HepG2 (cell line): Measurements from ENCODE around the gene PTS. TPM values are rescaled to one million over a fixed set of nuclear protein-coding genes. Genes with fewer than 3 reads are reported as not detected.

Experiments used
- ATAC-seq: fragments of 200-7000 bp; cut with Tn5 transposase; 3 replicates; pipeline ENCODE4 v1.9.1; 2020; ENCODE audit warnings: mild to moderate bottlenecking, moderate library complexity
- BruUV-seq: library from RNA; stranded (reverse); fragments of 400-500 nt; replicated peaks from 2 replicates; lab custom pipeline; 2021; lab: Mats Ljungman, UMichigan
- CTCF ChIA-PET: fragments of 300-600 bp; formaldehyde crosslinking; extraction: SDS; loops from one replicate; lab custom pipeline; 2021; ENCODE audit warnings: low total read pairs, inconsistent platforms, low intra/inter-chr PET ratio; lab: Yijun Ruan, JAX
- POLR2A ChIA-PET: fragments of 350-600 bp; sonication (Branson Sonifier 250); formaldehyde crosslinking; loops from one replicate; lab custom pipeline; 2020; ENCODE audit warnings: antibody characterized with exemption, inconsistent platforms; lab: Yijun Ruan, JAX
- DNase-seq: peaks from one replicate; pipeline ENCODE4 v3.0.0-alpha.2; 2015; ENCODE audit warnings: low spot score
- FAIRE-seq: peaks from 3 replicates; lab custom pipeline; 2011; peaks lifted over from hg19 to GRCh38; lab: Jason Lieb, UNC
- H2AFZ ChIP-seq: one replicate; pipeline ENCODE4 v1.6.1; 2011; ENCODE audit warnings: low read length, inconsistent platforms
- H3K27ac ChIP-seq: fragments of 300-600 bp; 3 replicates; pipeline ENCODE4 v1.8.0; 2011; ENCODE audit warnings: mixed run types, mild to moderate bottlenecking, mixed read lengths, low read length, inconsistent platforms; ENCODE audit not compliant: insufficient read depth; ENCODE audit errors: extremely low read length
- H3K27me3 ChIP-seq, 2 experiments: fragments of 200-600 bp in 1 of 2; 2 replicates in 1 of 2; 3 replicates in 1 of 2; pipeline versions ENCODE4 v1.6.0 to v1.8.0; 2011; ENCODE audit warnings: low read length in 2 of 2, mild to moderate bottlenecking in 2 of 2, moderate library complexity in 2 of 2, inconsistent platforms in 1 of 2; ENCODE audit not compliant: insufficient read depth in 2 of 2, control insufficient read depth in 1 of 2
- H3K36me3 ChIP-seq, 2 experiments: fragments of 200-600 bp in 1 of 2; replicated peaks in 1 of 2; 2 replicates in 1 of 2; 3 replicates in 1 of 2; pipeline versions ENCODE4 v1.5.1 to v1.8.0; 2011; ENCODE audit warnings: low read length in 2 of 2, inconsistent platforms in 1 of 2; ENCODE audit not compliant: insufficient read depth in 2 of 2, control insufficient read depth in 1 of 2
- H3K4me1 ChIP-seq: 2 replicates; pipeline ENCODE4 v1.5.1; 2012; ENCODE audit warnings: low read length, inconsistent platforms; ENCODE audit not compliant: insufficient read depth
- H3K4me2 ChIP-seq: 2 replicates; pipeline ENCODE4 v1.6.0; 2011; ENCODE audit warnings: low read depth, low read length, inconsistent platforms
- H3K4me3 ChIP-seq, 3 experiments: fragments of 200-600 bp in 1 of 3; sonication (generic), shearing (Covaris generic) in 1 of 3; replicated peaks in 1 of 3; 2 replicates each; pipeline ENCODE4 v1.5.1; 2011 to 2016; ENCODE audit warnings: low read length in 3 of 3, inconsistent platforms in 2 of 3, low read depth in 2 of 3, mild to moderate bottlenecking in 2 of 3, control low read depth in 1 of 3, mixed read lengths in 1 of 3; ENCODE audit not compliant: insufficient read depth in 1 of 3
- H3K79me2 ChIP-seq: one replicate; pipeline ENCODE4 v1.6.1; 2011; ENCODE audit warnings: low read length, inconsistent platforms; ENCODE audit not compliant: insufficient read depth
- H3K9ac ChIP-seq: 2 replicates; pipeline ENCODE4 v1.6.0; 2011; ENCODE audit warnings: mild to moderate bottlenecking, low read depth, low read length, inconsistent platforms; ENCODE audit not compliant: insufficient read depth
- H3K9me3 ChIP-seq: 2 replicates; pipeline ENCODE4 v1.5.1; 2012; ENCODE audit warnings: mild to moderate bottlenecking, low read length
- H4K20me1 ChIP-seq: 2 replicates; pipeline ENCODE4 v1.6.0; 2011; ENCODE audit warnings: inconsistent platforms, mild to moderate bottlenecking, low read length, moderate library complexity; ENCODE audit not compliant: insufficient read depth
- BHLHE40 ChIP-seq: IDR thresholded peaks from 2 replicates; pipeline ENCODE4 v1.6.1; 2011; ENCODE audit warnings: low read length, improper control_type of control experiment
- GZF1 ChIP-seq: sonication (generic); formaldehyde crosslinking; IDR thresholded peaks from 2 replicates; pipeline ENCODE4 v1.5.1; 2020; ENCODE audit warnings: mild to moderate bottlenecking, missing genetic modification reagents
- REL ChIP-seq: sonication (generic); formaldehyde crosslinking; conservative IDR thresholded peaks from 2 replicates; pipeline ENCODE4 v1.8.0; 2022; ENCODE audit warnings: mild to moderate bottlenecking, missing genetic modification reagents, moderate library complexity
- SALL2 ChIP-seq: sonication (generic); formaldehyde crosslinking; IDR thresholded peaks from 2 replicates; pipeline ENCODE4 v1.8.1; 2023; ENCODE audit warnings: mild to moderate bottlenecking, missing genetic modification reagents, inconsistent platforms
- SP2 ChIP-seq: sonication (generic); formaldehyde crosslinking; IDR thresholded peaks from 2 replicates; pipeline ENCODE4 v1.5.1; 2020; ENCODE audit warnings: mild to moderate bottlenecking, missing genetic modification reagents
- ZIK1 ChIP-seq: sonication (generic); formaldehyde crosslinking; IDR thresholded peaks from 2 replicates; pipeline ENCODE4 v1.5.0; 2020; ENCODE audit warnings: mild to moderate bottlenecking, low read depth, missing genetic modification reagents, borderline replicate concordance
- ZNF10 ChIP-seq: sonication (generic); formaldehyde crosslinking; IDR thresholded peaks from 2 replicates; pipeline ENCODE4 v1.4.0; 2020; ENCODE audit warnings: mild to moderate bottlenecking, low read depth, missing genetic modification reagents, borderline replicate concordance
- ZNF235 ChIP-seq: sonication (generic); formaldehyde crosslinking; IDR thresholded peaks from 2 replicates; pipeline ENCODE4 v1.8.1; 2023; ENCODE audit warnings: mild to moderate bottlenecking, missing genetic modification reagents, borderline replicate concordance
- ZNF263 ChIP-seq: sonication (generic); formaldehyde crosslinking; IDR thresholded peaks from 2 replicates; pipeline ENCODE4 v1.4.0; 2020; ENCODE audit warnings: missing genetic modification reagents
- ZNF556 ChIP-seq: sonication (generic); formaldehyde crosslinking; IDR thresholded peaks from 2 replicates; pipeline ENCODE4 v1.4.0; 2020; ENCODE audit warnings: mild to moderate bottlenecking, missing genetic modification reagents, borderline replicate concordance
- ZNF629 ChIP-seq: sonication (generic); formaldehyde crosslinking; conservative IDR thresholded peaks from 2 replicates; pipeline ENCODE4 v1.5.0; 2020; ENCODE audit warnings: missing genetic modification reagents
- WGBS: methylation state at CpG from one replicate; pipeline ENCODE4 v1.1.6; 2017; ENCODE audit warnings: low lambda C conversion rate; 5-methylcytosine and 5-hydroxymethylcytosine counted together
- in situ Hi-C: cut with HindIII; loops from 2 replicates; pipeline ENCODE4 v1.10.0; 2017; ENCODE audit warnings: low pct_unique_long_range_greater_than_20kb; ENCODE audit not compliant: extremely low pct_ligation_motif_present
- intact Hi-C: fragments of 100-400 bp; cut with micrococcal nuclease; formaldehyde crosslinking; loops from one replicate; pipeline ENCODE4 v1.10.0; 2022; ENCODE audit not compliant: unreplicated experiment
- polyA plus RNA-seq, 8 experiments: library from polyadenylated mRNA; depleted of rRNA in 3 of 8; stranded (reverse) in 7 of 8; unstranded in 1 of 8; fragments of >200 nt; fragmentation: Illumina TruSeq in 4 of 8; extraction: Trizol in 4 of 8; gene quantifications; 2 replicates each; pipeline versions ENCODE4 v1.2.1 to v1.2.3, GENCODE V29; 2011 to 2016; ENCODE audit warnings: low read depth in 4 of 8, missing spikeins in 1 of 8, mixed read lengths in 1 of 8; ENCODE audit not compliant: insufficient read depth in 1 of 8
- total RNA-seq, 5 experiments: library from RNA; depleted of rRNA; stranded (reverse); fragments of >200 nt; fragmentation: Illumina TruSeq; extraction: Trizol; gene quantifications; 2 replicates each; pipeline ENCODE4 v1.2.3, GENCODE V29; 2016; ENCODE audit warnings: low read depth in 1 of 5
- TF ChIP-seq, protein P1 (sequence below): sonication (generic); formaldehyde crosslinking; IDR thresholded peaks from 2 replicates; pipeline ENCODE4 v1.4.0; 2020; ENCODE audit warnings: missing genetic modification reagents, borderline replicate concordance
- TF ChIP-seq, protein P2 (sequence below): sonication (generic); formaldehyde crosslinking; IDR thresholded peaks from 2 replicates; pipeline ENCODE4 v1.8.1; 2023; ENCODE audit warnings: missing genetic modification reagents, inconsistent platforms, borderline replicate concordance
- TF ChIP-seq, protein P3 (sequence below): sonication (generic); formaldehyde crosslinking; IDR thresholded peaks from 2 replicates; pipeline ENCODE4 v1.5.0; 2020; ENCODE audit warnings: mild to moderate bottlenecking, missing genetic modification reagents, borderline replicate concordance

The PTS gene
- total and polyA plus RNA-seq, 2 of the 13 experiments (the other 11 are each of a cell fraction or from before 2014, with no cell fraction given), result 33.6 to 49.3 TPM

DNA sequence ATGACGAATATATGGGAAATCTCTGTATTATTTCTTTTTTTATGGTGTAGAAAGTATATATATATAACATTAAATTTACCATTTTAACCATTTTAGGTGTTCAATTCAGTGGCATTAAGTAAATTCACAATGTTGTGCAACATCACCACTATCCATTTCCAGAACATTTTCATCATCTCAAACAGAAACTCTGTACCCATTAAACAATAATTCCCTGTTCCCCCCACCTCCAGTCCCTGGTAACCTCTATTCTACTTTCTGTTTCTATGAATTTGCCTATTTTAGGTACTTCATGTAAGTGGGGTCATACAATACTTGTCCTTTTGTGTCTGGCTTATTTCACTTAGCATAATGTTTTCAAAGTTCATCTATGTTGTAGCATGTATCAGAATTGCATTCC is 15.3 kb upstream of the PTS start:
- POLR2A ChIA-PET, result no interaction called here
- TF ChIP-seq ZNF235 (CRISPR knock-in tag) (no peak), BHLHE40 (no peak), ZIK1 (CRISPR knock-in tag) (no peak), ZNF263 (no peak), SP2 (CRISPR knock-in tag) (no peak), ZNF629 (CRISPR knock-in tag) (no peak), GZF1 (no peak), ZNF556 (no peak), REL (CRISPR knock-in tag) (no peak), SALL2 (CRISPR knock-in tag) (no peak), ZNF10 (CRISPR knock-in tag) (no peak)
- TF ChIP-seq, protein P1, sequence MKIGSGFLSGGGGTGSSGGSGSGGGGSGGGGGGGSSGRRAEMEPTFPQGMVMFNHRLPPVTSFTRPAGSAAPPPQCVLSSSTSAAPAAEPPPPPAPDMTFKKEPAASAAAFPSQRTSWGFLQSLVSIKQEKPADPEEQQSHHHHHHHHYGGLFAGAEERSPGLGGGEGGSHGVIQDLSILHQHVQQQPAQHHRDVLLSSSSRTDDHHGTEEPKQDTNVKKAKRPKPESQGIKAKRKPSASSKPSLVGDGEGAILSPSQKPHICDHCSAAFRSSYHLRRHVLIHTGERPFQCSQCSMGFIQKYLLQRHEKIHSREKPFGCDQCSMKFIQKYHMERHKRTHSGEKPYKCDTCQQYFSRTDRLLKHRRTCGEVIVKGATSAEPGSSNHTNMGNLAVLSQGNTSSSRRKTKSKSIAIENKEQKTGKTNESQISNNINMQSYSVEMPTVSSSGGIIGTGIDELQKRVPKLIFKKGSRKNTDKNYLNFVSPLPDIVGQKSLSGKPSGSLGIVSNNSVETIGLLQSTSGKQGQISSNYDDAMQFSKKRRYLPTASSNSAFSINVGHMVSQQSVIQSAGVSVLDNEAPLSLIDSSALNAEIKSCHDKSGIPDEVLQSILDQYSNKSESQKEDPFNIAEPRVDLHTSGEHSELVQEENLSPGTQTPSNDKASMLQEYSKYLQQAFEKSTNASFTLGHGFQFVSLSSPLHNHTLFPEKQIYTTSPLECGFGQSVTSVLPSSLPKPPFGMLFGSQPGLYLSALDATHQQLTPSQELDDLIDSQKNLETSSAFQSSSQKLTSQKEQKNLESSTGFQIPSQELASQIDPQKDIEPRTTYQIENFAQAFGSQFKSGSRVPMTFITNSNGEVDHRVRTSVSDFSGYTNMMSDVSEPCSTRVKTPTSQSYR (CRISPR knock-in tag), result no peak
- TF ChIP-seq, protein P2, sequence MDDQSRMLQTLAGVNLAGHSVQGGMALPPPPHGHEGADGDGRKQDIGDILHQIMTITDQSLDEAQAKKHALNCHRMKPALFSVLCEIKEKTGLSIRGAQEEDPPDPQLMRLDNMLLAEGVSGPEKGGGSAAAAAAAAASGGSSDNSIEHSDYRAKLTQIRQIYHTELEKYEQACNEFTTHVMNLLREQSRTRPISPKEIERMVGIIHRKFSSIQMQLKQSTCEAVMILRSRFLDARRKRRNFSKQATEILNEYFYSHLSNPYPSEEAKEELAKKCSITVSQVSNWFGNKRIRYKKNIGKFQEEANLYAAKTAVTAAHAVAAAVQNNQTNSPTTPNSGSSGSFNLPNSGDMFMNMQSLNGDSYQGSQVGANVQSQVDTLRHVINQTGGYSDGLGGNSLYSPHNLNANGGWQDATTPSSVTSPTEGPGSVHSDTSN (CRISPR knock-in tag), result no peak
- TF ChIP-seq, protein P3, sequence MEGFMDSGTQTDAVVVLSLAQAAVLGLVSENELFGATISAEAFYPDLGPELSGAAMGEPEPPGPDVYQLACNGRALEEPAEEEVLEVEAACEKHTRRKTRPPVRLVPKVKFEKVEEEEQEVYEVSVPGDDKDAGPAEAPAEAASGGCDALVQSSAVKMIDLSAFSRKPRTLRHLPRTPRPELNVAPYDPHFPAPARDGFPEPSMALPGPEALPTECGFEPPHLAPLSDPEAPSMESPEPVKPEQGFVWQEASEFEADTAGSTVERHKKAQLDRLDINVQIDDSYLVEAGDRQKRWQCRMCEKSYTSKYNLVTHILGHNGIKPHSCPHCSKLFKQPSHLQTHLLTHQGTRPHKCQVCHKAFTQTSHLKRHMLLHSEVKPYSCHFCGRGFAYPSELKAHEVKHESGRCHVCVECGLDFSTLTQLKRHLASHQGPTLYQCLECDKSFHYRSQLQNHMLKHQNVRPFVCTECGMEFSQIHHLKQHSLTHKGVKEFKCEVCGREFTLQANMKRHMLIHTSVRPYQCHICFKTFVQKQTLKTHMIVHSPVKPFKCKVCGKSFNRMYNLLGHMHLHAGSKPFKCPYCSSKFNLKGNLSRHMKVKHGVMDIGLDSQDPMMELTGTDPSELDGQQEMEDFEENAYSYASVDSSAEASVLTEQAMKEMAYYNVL (CRISPR knock-in tag), result no peak
- 7% methylated on average over 1 of the region's 1 CpG for WGBS
- Histone ChIP-seq H3K36me3 (no peaks in the 10 kb centered on the region), H3K4me3 (no peak overlapping the region), H3K79me2 (no peaks in the 10 kb centered on the region), H4K20me1 (no peaks in the 10 kb centered on the region), H3K9ac (no peak overlapping the region), H3K9me3 (no peaks in the 10 kb centered on the region), H3K4me2 (no peak overlapping the region), H3K27ac (no peak overlapping the region), H3K4me1 (peaks cover 11% of the 10 kb centered on the region), H2AFZ (no peak overlapping the region), H3K27me3 (no peaks in the 10 kb centered on the region)
- DNase-seq (no peak), ATAC-seq (no peak), FAIRE-seq (no peak)
- intact Hi-C loops, result loop anchor here (10.0 kb wide), 1 partner anchor 1074 kb away; no protein-coding TSS in a partner anchor
- in situ Hi-C loops, result loop anchor here (10.0 kb wide), 1 partner anchor 344 kb away; no protein-coding TSS in a partner anchor
- BruUV-seq, result no TSS peak
- CTCF ChIA-PET, result no interaction called here
